HEK293 (cell line): Measurements from ENCODE around the gene ZNF335.

ENCODE experiments used
- CTCF ChIA-PET: fragments of 350-600 bp; formaldehyde crosslinking; extraction: SDS; loops from one replicate; lab custom pipeline; 2021; ENCODE audit warnings: antibody characterized with exemption; lab: Yijun Ruan, JAX
- POLR2A ChIA-PET: fragments of 300-600 bp; formaldehyde crosslinking; extraction: SDS; loops from one replicate; lab custom pipeline; 2020; ENCODE audit warnings: antibody characterized with exemption, inconsistent platforms; lab: Yijun Ruan, JAX
- H3K27ac ChIP-seq: fragments of 200-500 bp; sonication (Bioruptor generic); 2 replicates; pipeline ENCODE4 v1.5.1; 2014; ENCODE audit warnings: low read depth, low read length, control low read depth, inconsistent platforms; ENCODE audit errors: extremely low read depth
- H3K36me3 ChIP-seq, 2 experiments: fragments of 200-500 bp in 1 of 2; sonication (Bioruptor generic) in 1 of 2; 1 replicate in 1 of 2; 2 replicates in 1 of 2; pipeline ENCODE4 v1.5.1; 2014 to 2017; ENCODE audit warnings: inconsistent platforms in 2 of 2, low read length in 2 of 2; ENCODE audit not compliant: control insufficient read depth in 2 of 2, insufficient read depth in 1 of 2
- H3K4me1 ChIP-seq: fragments of 200-500 bp; sonication (Bioruptor generic); 2 replicates; pipeline ENCODE4 v1.5.1; 2014; ENCODE audit warnings: mild to moderate bottlenecking, low read length, inconsistent platforms; ENCODE audit not compliant: control insufficient read depth, insufficient read depth
- H3K4me3 ChIP-seq: 2 replicates; pipeline ENCODE4 v1.5.1; 2011; ENCODE audit warnings: low read depth, mild to moderate bottlenecking, control low read depth, low read length, moderate library complexity
- H3K9me3 ChIP-seq: fragments of 200-500 bp; sonication (Bioruptor generic); 2 replicates; pipeline ENCODE4 v1.5.1; 2014; ENCODE audit warnings: low read depth, low read length, inconsistent platforms; ENCODE audit not compliant: control insufficient read depth, insufficient read depth
- BCL11A ChIP-seq: fragments of 450-650 bp; formaldehyde crosslinking; IDR thresholded peaks from 2 replicates; pipeline ENCODE4 v1.5.1; 2016; ENCODE audit warnings: low read depth, missing biosample characterization, missing genetic modification characterization
- GLI2 ChIP-seq: fragments of 450-650 bp; formaldehyde crosslinking; IDR thresholded peaks from 2 replicates; pipeline ENCODE4; 2017; ENCODE audit warnings: missing biosample characterization, missing genetic modification characterization, low read depth, borderline replicate concordance
- HOXC10 ChIP-seq: sonication (generic); formaldehyde crosslinking; IDR thresholded peaks from 2 replicates; pipeline ENCODE4 v1.8.1; 2023; ENCODE audit warnings: mild to moderate bottlenecking, missing genetic modification reagents
- KLF7 ChIP-seq: fragments of 450-650 bp; formaldehyde crosslinking; IDR thresholded peaks from 2 replicates; pipeline ENCODE4 v1.5.1; 2016; ENCODE audit warnings: missing biosample characterization, missing genetic modification characterization, borderline replicate concordance
- ZBTB8A ChIP-seq: fragments of 450-650 bp; formaldehyde crosslinking; IDR thresholded peaks from 2 replicates; pipeline ENCODE4 v1.5.1; 2016; ENCODE audit warnings: missing biosample characterization, missing genetic modification characterization
- ZNF132 ChIP-seq: fragments of 450-650 bp; formaldehyde crosslinking; IDR thresholded peaks from 2 replicates; pipeline ENCODE4 v1.5.1; 2017; ENCODE audit warnings: missing biosample characterization, missing genetic modification characterization, borderline replicate concordance
- ZNF138 ChIP-seq: fragments of 450-650 bp; formaldehyde crosslinking; IDR thresholded peaks from 2 replicates; pipeline ENCODE4 v1.5.1; 2016; ENCODE audit warnings: missing biosample characterization, missing genetic modification characterization, borderline replicate concordance
- ZNF174 ChIP-seq: fragments of 450-650 bp; formaldehyde crosslinking; IDR thresholded peaks from 2 replicates; pipeline ENCODE4 v1.5.0; 2017; ENCODE audit warnings: missing biosample characterization, mild to moderate bottlenecking, missing genetic modification characterization
- ZNF202 ChIP-seq: fragments of 450-650 bp; formaldehyde crosslinking; IDR thresholded peaks from 2 replicates; pipeline ENCODE4 v1.5.1; 2016; ENCODE audit warnings: missing biosample characterization, missing genetic modification characterization, borderline replicate concordance
- ZNF341 ChIP-seq: fragments of 450-650 bp; formaldehyde crosslinking; IDR thresholded peaks from 2 replicates; pipeline ENCODE4; 2016; ENCODE audit warnings: low read depth, missing biosample characterization, missing genetic modification characterization
- ZNF416 ChIP-seq: fragments of 450-650 bp; formaldehyde crosslinking; IDR thresholded peaks from 2 replicates; pipeline ENCODE4 v1.5.1; 2016; ENCODE audit warnings: missing biosample characterization, missing genetic modification characterization
- ZNF48 ChIP-seq: fragments of 450-650 bp; formaldehyde crosslinking; IDR thresholded peaks from 2 replicates; pipeline ENCODE4 v1.5.1; 2016; ENCODE audit warnings: missing biosample characterization, missing genetic modification characterization
- ZNF626 ChIP-seq: fragments of 450-650 bp; sonication (Bioruptor Pico); formaldehyde crosslinking; IDR thresholded peaks from 2 replicates; pipeline ENCODE4 v1.5.1; 2018; ENCODE audit warnings: missing biosample characterization, missing genetic modification characterization, inconsistent platforms
- ZNF658 ChIP-seq: fragments of 450-650 bp; formaldehyde crosslinking; IDR thresholded peaks from 2 replicates; pipeline ENCODE4; 2016; ENCODE audit warnings: missing biosample characterization, missing genetic modification characterization
- ZNF747 ChIP-seq: fragments of 450-650 bp; formaldehyde crosslinking; IDR thresholded peaks from 2 replicates; pipeline ENCODE4 v1.5.1; 2016; ENCODE audit warnings: missing biosample characterization, missing genetic modification characterization
- ZNF777 ChIP-seq: fragments of 450-650 bp; formaldehyde crosslinking; IDR thresholded peaks from 2 replicates; pipeline ENCODE4 v1.5.1; 2017; ENCODE audit warnings: missing biosample characterization, missing genetic modification characterization, borderline replicate concordance
- TF ChIP-seq, protein P1 (sequence below): IDR thresholded peaks from 2 replicates; pipeline ENCODE4 v1.6.1; 2011; ENCODE audit warnings: mild to moderate bottlenecking, low read depth, low read length, borderline replicate concordance
- TF ChIP-seq, protein P2 (sequence below): fragments of 450-650 bp; formaldehyde crosslinking; optimal IDR thresholded peaks from 2 replicates; pipeline ENCODE3; 2016; ENCODE audit warnings: missing biosample characterization, mild to moderate bottlenecking, missing genetic modification characterization
- TF ChIP-seq, protein P3 (sequence below): fragments of 450-650 bp; formaldehyde crosslinking; IDR thresholded peaks from 2 replicates; pipeline ENCODE4 v1.5.1; 2016; ENCODE audit warnings: missing biosample characterization, missing genetic modification characterization

Gene ZNF335

DNA sequence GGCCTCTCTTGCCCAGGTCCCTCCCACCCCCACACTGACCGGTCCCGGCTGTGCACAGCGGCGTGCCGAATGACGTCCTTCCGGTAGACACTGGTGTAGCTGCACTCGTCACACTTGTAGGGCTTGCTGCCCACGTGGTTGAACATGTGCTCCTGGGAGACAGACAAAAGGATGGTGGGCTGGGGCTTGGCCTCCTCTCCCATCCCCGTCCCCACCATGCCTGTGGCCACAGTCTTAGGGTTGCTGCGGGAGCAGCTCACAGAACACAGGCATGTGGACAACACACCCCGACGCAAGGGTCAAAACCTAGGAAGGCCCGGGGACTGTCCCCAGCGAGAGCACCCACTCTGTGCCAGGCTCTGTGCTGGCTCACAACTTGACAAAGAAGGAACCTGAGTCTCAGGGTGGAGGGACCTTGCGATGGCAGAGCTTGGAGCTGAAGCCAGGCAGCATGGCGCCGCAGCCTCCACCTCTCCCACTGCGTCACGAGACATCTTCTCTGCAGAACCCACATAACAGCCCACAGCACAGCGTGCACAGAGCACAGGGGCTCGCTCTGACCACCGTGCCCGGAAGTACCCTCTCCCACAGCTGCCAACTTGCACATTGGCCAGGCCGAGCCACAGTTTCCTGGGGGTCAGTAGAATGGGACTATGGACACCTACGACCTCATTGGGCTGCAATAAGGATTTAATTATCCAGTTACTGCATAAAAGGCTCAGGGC, 9.8 kb downstream of the ZNF335 start:
- Histone ChIP-seq H3K4me3 (no peak overlapping the region), H3K9me3 (no peaks in the 10 kb centered on the region), H3K27ac (no peak overlapping the region), H3K36me3 (peaks cover 4 to 95% of the 10 kb centered on the region in 2 experiments; a peak in 2 of 3 replicates), H3K4me1 (no peaks in the 10 kb centered on the region)
- POLR2A ChIA-PET = interaction anchor here (0.7 to 2.0 kb wide), 5 partner anchors 7 to 147 kb away, joined by 3 to 15 read pairs (median 5); partner anchors contain the start of genes PCIF1 and ZNF335
- CTCF ChIA-PET = interaction anchor here (0.6 to 1.5 kb wide), 7 partner anchors 10 to 484 kb away, joined by 3 to 7 read pairs (median 3); partner anchors contain the start of gene ZNF335
- TF ChIP-seq ZNF777 (tag by site-specific recombination) = no peak
- TF ChIP-seq BCL11A = no peak
- TF ChIP-seq, protein P1, sequence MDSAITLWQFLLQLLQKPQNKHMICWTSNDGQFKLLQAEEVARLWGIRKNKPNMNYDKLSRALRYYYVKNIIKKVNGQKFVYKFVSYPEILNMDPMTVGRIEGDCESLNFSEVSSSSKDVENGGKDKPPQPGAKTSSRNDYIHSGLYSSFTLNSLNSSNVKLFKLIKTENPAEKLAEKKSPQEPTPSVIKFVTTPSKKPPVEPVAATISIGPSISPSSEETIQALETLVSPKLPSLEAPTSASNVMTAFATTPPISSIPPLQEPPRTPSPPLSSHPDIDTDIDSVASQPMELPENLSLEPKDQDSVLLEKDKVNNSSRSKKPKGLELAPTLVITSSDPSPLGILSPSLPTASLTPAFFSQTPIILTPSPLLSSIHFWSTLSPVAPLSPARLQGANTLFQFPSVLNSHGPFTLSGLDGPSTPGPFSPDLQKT = no peak
- TF ChIP-seq ZNF48 (tag by site-specific recombination) = no peak
- TF ChIP-seq KLF7 = no peak
- TF ChIP-seq, protein P2, sequence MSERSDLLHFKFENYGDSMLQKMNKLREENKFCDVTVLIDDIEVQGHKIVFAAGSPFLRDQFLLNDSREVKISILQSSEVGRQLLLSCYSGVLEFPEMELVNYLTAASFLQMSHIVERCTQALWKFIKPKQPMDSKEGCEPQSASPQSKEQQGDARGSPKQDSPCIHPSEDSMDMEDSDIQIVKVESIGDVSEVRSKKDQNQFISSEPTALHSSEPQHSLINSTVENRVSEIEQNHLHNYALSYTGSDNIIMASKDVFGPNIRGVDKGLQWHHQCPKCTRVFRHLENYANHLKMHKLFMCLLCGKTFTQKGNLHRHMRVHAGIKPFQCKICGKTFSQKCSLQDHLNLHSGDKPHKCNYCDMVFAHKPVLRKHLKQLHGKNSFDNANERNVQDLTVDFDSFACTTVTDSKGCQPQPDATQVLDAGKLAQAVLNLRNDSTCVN (tag by site-specific recombination) = no peak
- TF ChIP-seq ZNF138 (tag by site-specific recombination) = no peak

DNA sequence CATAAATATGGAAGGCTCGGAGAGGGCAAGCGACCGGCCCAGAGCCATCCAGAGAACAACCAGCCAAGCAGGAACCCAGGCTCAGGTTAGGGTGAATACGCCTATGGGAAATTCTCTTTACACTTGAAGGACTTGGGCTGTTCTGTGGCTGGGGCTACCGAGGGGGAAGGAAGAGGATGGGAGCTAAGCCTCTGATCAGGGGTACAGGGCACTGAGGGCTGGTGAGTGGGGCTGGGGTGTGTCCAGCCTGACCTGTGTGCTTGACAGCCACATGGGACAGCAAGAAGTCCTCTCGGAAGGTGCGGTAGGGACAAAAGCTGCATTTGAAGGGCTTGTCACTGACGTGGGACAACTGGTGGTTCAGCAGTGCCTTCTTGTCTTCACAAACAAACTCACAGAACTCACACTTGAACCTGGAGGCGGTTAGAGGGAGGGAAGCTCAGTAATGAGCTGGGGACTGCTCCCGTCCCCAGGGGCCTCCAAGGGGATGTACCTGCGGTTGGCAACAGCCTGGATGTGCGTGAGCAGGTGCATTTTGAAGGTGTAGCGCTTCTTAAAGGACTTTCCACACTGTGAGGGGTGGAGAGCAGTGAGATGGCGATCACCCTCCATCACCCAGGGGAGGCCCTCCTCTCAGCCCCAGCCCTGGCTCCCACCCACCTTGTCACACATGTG, 11.9 kb downstream of the ZNF335 start:
- no peak overlapping the region for H3K27ac ChIP-seq
- no peaks in the 10 kb centered on the region for H3K4me1 ChIP-seq
- CTCF ChIA-PET = interaction anchor here (0.6 to 2.6 kb wide), 5 partner anchors 10 to 165 kb away, joined by 3 to 26 read pairs (median 5); no protein-coding TSS in a partner anchor
- peaks cover 4 to 93% of the 10 kb centered on the region in 2 experiments; a peak in 2 of 3 replicates for H3K36me3 ChIP-seq
- no peak overlapping the region for H3K4me3 ChIP-seq
- POLR2A ChIA-PET = interaction anchor here (1.5 to 2.0 kb wide), 2 partner anchors 9 to 26 kb away, joined by 5 to 15 read pairs; partner anchors contain the start of gene PCIF1
- no peaks in the 10 kb centered on the region for H3K9me3 ChIP-seq
- TF ChIP-seq ZNF626 (tag by site-specific recombination) (no peak), ZNF174 (tag by site-specific recombination) (no peak), ZNF416 (no peak), ZNF658 (no peak), ZNF341 (tag by site-specific recombination) (no peak), GLI2 (tag by site-specific recombination) (no peak), ZNF202 (tag by site-specific recombination) (no peak)
- TF ChIP-seq, protein P2 (tag by site-specific recombination) = no peak

DNA sequence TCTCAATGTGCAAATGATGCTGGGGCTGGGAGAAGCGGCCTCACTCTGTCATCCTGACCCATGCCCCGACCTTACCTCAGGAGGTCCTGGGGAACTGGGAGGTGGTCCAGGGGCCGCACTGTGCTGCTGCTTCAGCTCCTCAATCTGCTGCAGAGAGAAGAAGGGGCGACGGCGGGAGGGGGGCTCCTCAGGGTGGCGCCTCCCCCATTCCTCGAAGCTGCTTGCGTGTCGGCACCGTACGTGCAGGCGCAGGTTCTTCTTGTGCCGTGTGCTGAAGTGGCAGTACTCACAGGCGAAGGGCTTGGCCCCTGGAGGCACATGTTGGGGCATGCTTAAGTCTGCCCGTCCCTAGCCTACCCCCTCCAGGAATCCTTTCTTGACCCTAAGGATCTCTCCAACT, 12.9 kb downstream of the ZNF335 start:
- TF ChIP-seq HOXC10 (CRISPR knock-in tag) (no peak), ZNF132 (no peak), ZBTB8A (tag by site-specific recombination) (no peak), ZNF747 (tag by site-specific recombination) (no peak)
- TF ChIP-seq, protein P3, sequence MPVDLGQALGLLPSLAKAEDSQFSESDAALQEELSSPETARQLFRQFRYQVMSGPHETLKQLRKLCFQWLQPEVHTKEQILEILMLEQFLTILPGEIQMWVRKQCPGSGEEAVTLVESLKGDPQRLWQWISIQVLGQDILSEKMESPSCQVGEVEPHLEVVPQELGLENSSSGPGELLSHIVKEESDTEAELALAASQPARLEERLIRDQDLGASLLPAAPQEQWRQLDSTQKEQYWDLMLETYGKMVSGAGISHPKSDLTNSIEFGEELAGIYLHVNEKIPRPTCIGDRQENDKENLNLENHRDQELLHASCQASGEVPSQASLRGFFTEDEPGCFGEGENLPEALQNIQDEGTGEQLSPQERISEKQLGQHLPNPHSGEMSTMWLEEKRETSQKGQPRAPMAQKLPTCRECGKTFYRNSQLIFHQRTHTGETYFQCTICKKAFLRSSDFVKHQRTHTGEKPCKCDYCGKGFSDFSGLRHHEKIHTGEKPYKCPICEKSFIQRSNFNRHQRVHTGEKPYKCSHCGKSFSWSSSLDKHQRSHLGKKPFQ = no peak
- ChIA-PET POLR2A (no interaction called here), CTCF (interaction anchor here (0.6 to 2.6 kb wide), 3 partner anchors 11 to 165 kb away, joined by 3 to 26 read pairs (median 4); no protein-coding TSS in a partner anchor)
- Histone ChIP-seq H3K9me3 (no peaks in the 10 kb centered on the region), H3K36me3 (peaks cover 8 to 86% of the 10 kb centered on the region in 2 experiments; a peak in 2 of 3 replicates), H3K27ac (no peak overlapping the region), H3K4me1 (no peaks in the 10 kb centered on the region), H3K4me3 (no peak overlapping the region)
